MM.1S (cell line): ENCODE results near the gene ITGA5.

ENCODE experiments used
- CTCF ChIP-seq: fragments of 300-600 bp; sonication (generic); IDR thresholded peaks from 2 replicates; pipeline ENCODE4 v1.5.1; 2016; ENCODE audit warnings: antibody characterized with exemption, low read length, mixed read lengths
- EZH2 ChIP-seq: fragments of 300-600 bp; sonication (generic); optimal IDR thresholded peaks from 2 replicates; pipeline ENCODE3; 2017; ENCODE audit warnings: low read depth, mild to moderate bottlenecking, antibody characterized with exemption, low read length, mixed read lengths
- EZH2phosphoT487 ChIP-seq: fragments of 300-600 bp; sonication (generic); IDR thresholded peaks from 2 replicates; pipeline ENCODE4 v1.6.1; 2018; ENCODE audit warnings: antibody characterized with exemption, low read length

GRCh38 chr12:54404061-54405004, 14.7 kb downstream of the ITGA5 start:
- TF ChIP-seq CTCF = peak; percentile 98
- TF ChIP-seq EZH2 = no peak
- no peak for TF ChIP-seq EZH2phosphoT487
